OCI-LY1 (cell line): ENCODE measurements around the gene CHST8.

Experiments
- H2AFZ ChIP-seq: fragments of 200-600 bp; sonication (generic), shearing (Covaris generic); 2 replicates; pipeline ENCODE4 v1.6.0; 2014; ENCODE audit warnings: antibody characterized with exemption, mild to moderate bottlenecking, low read length
- H3F3A ChIP-seq: fragments of 200-600 bp; sonication (generic), shearing (Covaris generic); 2 replicates; pipeline ENCODE4 v1.6.0; 2014; ENCODE audit warnings: mild to moderate bottlenecking, antibody characterized with exemption, low read length, moderate library complexity; ENCODE audit not compliant: insufficient read depth
- H3K27ac ChIP-seq: fragments of 200-600 bp; sonication (generic); 2 replicates; pipeline ENCODE4 v1.5.1; 2014; ENCODE audit warnings: low read length, mixed run types, mild to moderate bottlenecking, low read depth; ENCODE audit not compliant: poor library complexity, severe bottlenecking
- H3K27me3 ChIP-seq: fragments of 200-600 bp; sonication (generic); 2 replicates; pipeline ENCODE4 v1.6.0; 2014; ENCODE audit warnings: antibody characterized with exemption, mild to moderate bottlenecking, low read length, moderate library complexity; ENCODE audit not compliant: insufficient read depth
- H3K36me3 ChIP-seq: fragments of 200-600 bp; sonication (generic); 2 replicates; pipeline ENCODE4 v1.6.1; 2014; ENCODE audit warnings: mild to moderate bottlenecking, antibody characterized with exemption, low read length, moderate library complexity, mixed read lengths; ENCODE audit not compliant: insufficient read depth
- H3K4me1 ChIP-seq: fragments of 200-600 bp; sonication (generic); 2 replicates; pipeline ENCODE4 v1.5.1; 2014; ENCODE audit warnings: mild to moderate bottlenecking, low read length, moderate library complexity; ENCODE audit not compliant: insufficient read depth, severe bottlenecking
- H3K4me2 ChIP-seq: fragments of 200-600 bp; sonication (generic), shearing (Covaris generic); 2 replicates; pipeline ENCODE4 v1.6.1; 2014; ENCODE audit warnings: low read length
- H3K4me3 ChIP-seq: fragments of 200-600 bp; sonication (generic); 2 replicates; pipeline ENCODE4 v1.5.1; 2014; ENCODE audit warnings: low read length, low read depth, mild to moderate bottlenecking, mixed read lengths; ENCODE audit not compliant: poor library complexity, severe bottlenecking
- H3K79me2 ChIP-seq: fragments of 200-600 bp; shearing (Covaris generic); 2 replicates; pipeline ENCODE4 v1.6.1; 2016; ENCODE audit warnings: mixed run types, low read length, mixed read lengths; ENCODE audit not compliant: insufficient read depth
- H3K9ac ChIP-seq: fragments of 200-600 bp; sonication (generic), shearing (Covaris generic); 2 replicates; pipeline ENCODE4 v1.6.1; 2014; ENCODE audit warnings: mild to moderate bottlenecking, low read length, mixed read lengths
- H3K9me2 ChIP-seq: fragments of 200-600 bp; sonication (generic), shearing (Covaris generic); 2 replicates; pipeline ENCODE4 v1.6.1; 2014; ENCODE audit warnings: low read depth, mild to moderate bottlenecking, low read length, mixed read lengths
- H3K9me3 ChIP-seq: fragments of 200-600 bp; shearing (Covaris generic); 2 replicates; pipeline ENCODE4 v1.6.1; 2014; ENCODE audit warnings: low read length, mixed read lengths
- H4K20me1 ChIP-seq: fragments of 200-600 bp; sonication (generic), shearing (Covaris generic); 2 replicates; pipeline ENCODE4 v1.6.0; 2016; ENCODE audit warnings: mild to moderate bottlenecking, low read length; ENCODE audit not compliant: insufficient read depth
- CTCF ChIP-seq: fragments of 200-600 bp; sonication (generic), shearing (Covaris generic); IDR thresholded peaks from 2 replicates; pipeline ENCODE4 v1.5.1; 2017; ENCODE audit warnings: mild to moderate bottlenecking, antibody characterized with exemption, low read length, moderate library complexity, mixed read lengths
- EZH2 ChIP-seq: fragments of 200-600 bp; sonication (generic), shearing (Covaris generic); IDR thresholded peaks from 2 replicates; pipeline ENCODE4 v1.8.0; 2017; ENCODE audit warnings: borderline replicate concordance, mixed run types, mild to moderate bottlenecking, antibody characterized with exemption, low read length, moderate library complexity, mixed read lengths

Gene CHST8

GRCh38 chr19:33659835-33660234, 38.1 kb downstream of the CHST8 start:
- no peak overlapping the region for H3K9ac ChIP-seq
- no peaks in the 10 kb centered on the region for H4K20me1 ChIP-seq
- H3K9me3 ChIP-seq: no peaks in the 10 kb centered on the region
- H3K4me1 ChIP-seq: peaks cover 6% of the 10 kb centered on the region
- H3K9me2 ChIP-seq: no peaks in the 10 kb centered on the region
- H3K27ac ChIP-seq: no peak overlapping the region
- 0 out of 2 replicates have a peak overlapping the region, but pooled peaks have one; percentile 28 for H2AFZ ChIP-seq
- H3F3A ChIP-seq: no peaks in the 10 kb centered on the region
- no peaks in the 10 kb centered on the region for H3K27me3 ChIP-seq
- no peaks in the 10 kb centered on the region for H3K36me3 ChIP-seq
- no peaks in the 10 kb centered on the region for H3K79me2 ChIP-seq
- no peak for TF ChIP-seq EZH2
- TF ChIP-seq CTCF: no peak
- H3K4me2 ChIP-seq: peak overlapping the region; percentile 14; the same call in 1 of the 2 replicates
- H3K4me3 ChIP-seq: no peak overlapping the region

GRCh38 chr19:33660410-33661124, 38.8 kb downstream of the CHST8 start:
- no peaks in the 10 kb centered on the region for H4K20me1 ChIP-seq
- H3K4me2 ChIP-seq: peak overlapping the region; percentile 14; the same call in 1 of the 2 replicates
- H3K4me3 ChIP-seq: peak overlapping the region; percentile 9
- H3K36me3 ChIP-seq: no peaks in the 10 kb centered on the region
- H2AFZ ChIP-seq: 0 out of 2 replicates have a peak overlapping the region, but pooled peaks have one; percentile 28
- TF ChIP-seq EZH2 (no peak), CTCF (no peak)
- H3K27me3 ChIP-seq: no peaks in the 10 kb centered on the region
- H3K9ac ChIP-seq: no peak overlapping the region
- H3K9me3 ChIP-seq: no peaks in the 10 kb centered on the region
- no peaks in the 10 kb centered on the region for H3K79me2 ChIP-seq
- no peaks in the 10 kb centered on the region for H3F3A ChIP-seq
- no peaks in the 10 kb centered on the region for H3K9me2 ChIP-seq
- H3K4me1 ChIP-seq: peaks cover 6% of the 10 kb centered on the region
- no peak overlapping the region for H3K27ac ChIP-seq

- Histone ChIP-seq H3K9ac (no peak overlapping the region), H3K4me1 (peaks cover 6% of the 10 kb centered on the region), H3K27me3 (no peaks in the 10 kb centered on the region), H3K4me3 (no peak overlapping the region), H3F3A (no peaks in the 10 kb centered on the region), H3K9me3 (no peaks in the 10 kb centered on the region), H4K20me1 (no peaks in the 10 kb centered on the region), H3K79me2 (no peaks in the 10 kb centered on the region), H3K27ac (no peak overlapping the region), H3K4me2 (no peak overlapping the region), H2AFZ (no peak overlapping the region), H3K36me3 (no peaks in the 10 kb centered on the region), H3K9me2 (no peaks in the 10 kb centered on the region)
- TF ChIP-seq CTCF (no peak), EZH2 (no peak)
Measured at GRCh38 chr19:33661336-33661735, 39.6 kb downstream of the CHST8 start.
